ENCODE measurements around the gene ZBTB18. TPM values are rescaled to one million over a fixed set of nuclear protein-coding genes. Genes with fewer than 3 reads are reported as not detected.

The ZBTB18 gene
- total RNA-seq, 1 experiment from 2014 or later = 12.1 TPM

GRCh38 chr1:244065960-244066388, 14.9 kb downstream of the ZBTB18 start:
- Mint-ChIP-seq H3K4me3 (no peak overlapping the region), H3K9me3 (no peaks in the 10 kb centered on the region; a peak in 1 of 5 replicates), H3K27me3 (ENCODE audit: low read depth) (peaks cover 4% of the 10 kb centered on the region; the same call in 1 of the 2 replicates), H3K36me3 (ENCODE audit: insufficient read depth in 1 of 3, low read depth in 3 of 3) (no peaks in the 10 kb centered on the region), H3K27ac (no peak overlapping the region), H3K4me1 (peaks cover 32 to 33% of the 10 kb centered on the region in 2 experiments)
- H4K20me1 ChIP-seq (ENCODE audit: control insufficient read depth, insufficient read depth, insufficient read length) = no peaks in the 10 kb centered on the region
- DNase-seq = no peak
- H3K9ac ChIP-seq (ENCODE audit: extremely low read depth, insufficient read length, low read length) = no peak overlapping the region
- H2BK20ac ChIP-seq (ENCODE audit: low read depth, low read length, poor library complexity, severe bottlenecking) = no peak overlapping the region
- no peak for TF ChIP-seq CTCF (conservative IDR thresholded peaks at IDR 0.05)
- no peaks in the 10 kb centered on the region for H3K79me1 ChIP-seq (ENCODE audit: insufficient read depth, low read depth, low read length, poor library complexity, severe bottlenecking)
- no peak overlapping the region for H3K14ac ChIP-seq (ENCODE audit: insufficient read depth, low read length)
- no peaks in the 10 kb centered on the region for H3K23me2 ChIP-seq (ENCODE audit: insufficient read length, low read depth, low read length, poor library complexity, severe bottlenecking)
- no peak overlapping the region for H4K5ac ChIP-seq (ENCODE audit: insufficient read length, low read depth, low read length)
- H2BK12ac ChIP-seq (ENCODE audit: insufficient read length, low read depth, low read length) = no peak overlapping the region
- H4K91ac ChIP-seq (ENCODE audit: insufficient read length, low read depth, low read length) = no peak overlapping the region
- no peak overlapping the region for H2BK120ac ChIP-seq (ENCODE audit: low read depth, low read length, poor library complexity, severe bottlenecking)
- H3K9me3 ChIP-seq (ENCODE audit: control insufficient read depth, low read depth, low read length) = no peaks in the 10 kb centered on the region
- H3K27me3 ChIP-seq (ENCODE audit: insufficient read depth, low read length) = no peaks in the 10 kb centered on the region
- H3K79me2 ChIP-seq (ENCODE audit: insufficient read depth, low read length) = no peaks in the 10 kb centered on the region
- no peak overlapping the region for H2BK5ac ChIP-seq (ENCODE audit: insufficient read length, low read length)
- H3K4me2 ChIP-seq (ENCODE audit: insufficient read depth, insufficient read length, low read length) = no peak overlapping the region
- H2AFZ ChIP-seq (ENCODE audit: low read length) = no peak overlapping the region
- H2AK5ac ChIP-seq (ENCODE audit: insufficient read length, low read length) = no peak overlapping the region
- no peaks in the 10 kb centered on the region; the same call in 1 of the 2 replicates for H3K4me1 ChIP-seq (ENCODE audit: insufficient read depth, low read length)
- H3K4ac ChIP-seq (ENCODE audit: low read depth, low read length) = no peak overlapping the region
- H3K18ac ChIP-seq (ENCODE audit: insufficient read length, low read depth, low read length) = no peak overlapping the region
- no peak overlapping the region for H3K56ac ChIP-seq (ENCODE audit: insufficient read length, low read depth, low read length)
- no peak overlapping the region for H3K23ac ChIP-seq (ENCODE audit: insufficient read length, low read depth, low read length)
- no peak overlapping the region for H4K8ac ChIP-seq (replicated peaks; ENCODE audit: insufficient read length, low read depth, low read length)
- no CpG with 5 or more reads among the region's 4 CpGs for WGBS (ENCODE audit: extremely low coverage, insufficient read length, low lambda C conversion rate)
- no peak overlapping the region for H2BK15ac ChIP-seq (ENCODE audit: low read depth, low read length)
- no peak overlapping the region for H3K27ac ChIP-seq (ENCODE audit: insufficient read length, low read depth, low read length)
- H3T11ph ChIP-seq (ENCODE audit: low read length) = no peak overlapping the region

Measured in H9 (cell line).